ENCODE results near the gene LPP. TPM values are rescaled to one million over a fixed set of nuclear protein-coding genes. Genes with fewer than 3 reads are reported as not detected.

Gene LPP
- total RNA-seq, 1 experiment from 2014 or later = 54.0 TPM

GRCh38 chr3:188417271-188417696, 263.3 kb downstream of the LPP start:
- no peaks in the 10 kb centered on the region for H3K36me3 ChIP-seq (ENCODE audit: control insufficient read depth in 1 of 2, insufficient read depth in 2 of 2, low read length in 2 of 2)
- no peaks in the 10 kb centered on the region for H3K9me2 ChIP-seq (ENCODE audit: insufficient read depth)
- CTCF ChIA-PET = no interaction called here
- H3K27me3 ChIP-seq (ENCODE audit: insufficient read depth, low read length) = no peaks in the 10 kb centered on the region
- H3K9me3 ChIP-seq (ENCODE audit: control insufficient read depth in 1 of 2, insufficient read depth in 1 of 2, low read depth in 1 of 2, low read length in 2 of 2) = no peaks in the 10 kb centered on the region
- intact Hi-C loops (cut with micrococcal nuclease) = no loop called here
- ATAC-seq (no peak), DNase-seq (ENCODE audit: low read depth, low spot score) (no peak)
- H3K27ac ChIP-seq (ENCODE audit: low read depth, low read length) = no peak overlapping the region
- POLR2A ChIA-PET = no interaction called here
- no peaks in the 10 kb centered on the region for H3K79me2 ChIP-seq (ENCODE audit: insufficient read depth, low read length)
- H3K4me2 ChIP-seq (ENCODE audit: low read length) = no peak overlapping the region
- BruUV-seq (replicated peaks) = no TSS peak
- H3K9ac ChIP-seq (ENCODE audit: low read length) = no peak overlapping the region
- no peak for TF ChIP-seq YY1 (IDR thresholded peaks at IDR 0.05; ENCODE audit: extremely low read depth, insufficient replicate concordance, low read depth, low read length)
- no peak for TF ChIP-seq MAX (IDR thresholded peaks at IDR 0.05)
- TF ChIP-seq CBX3 (IDR thresholded peaks at IDR 0.05; ENCODE audit: low read depth) = no peak
- TF ChIP-seq ELF1 (IDR thresholded peaks at IDR 0.05; ENCODE audit: borderline replicate concordance, low read depth) = no peak
- no peak for TF ChIP-seq POLR2A (IDR thresholded peaks at IDR 0.05; ENCODE audit: borderline replicate concordance, extremely low read depth, insufficient read depth, insufficient read length)
- TF ChIP-seq SRF (IDR thresholded peaks at IDR 0.05; ENCODE audit: low read depth) = no peak
- no peak for TF ChIP-seq SIN3A (IDR thresholded peaks at IDR 0.05; ENCODE audit: low read depth)
- no peak for TF ChIP-seq ATF3 (IDR thresholded peaks at IDR 0.05)
- no peak for TF ChIP-seq TCF7L2 (IDR thresholded peaks at IDR 0.05; ENCODE audit: borderline replicate concordance, extremely low read depth, insufficient read depth, insufficient read length)
- TF ChIP-seq JUND (IDR thresholded peaks at IDR 0.05) = no peak
- peaks cover 0 to 6% of the 10 kb centered on the region in 2 experiments; a peak in 3 of 4 replicates for H3K4me1 ChIP-seq (ENCODE audit: control insufficient read depth in 1 of 2, insufficient read depth in 2 of 2, low read length in 2 of 2)
- H4K20me1 ChIP-seq (ENCODE audit: insufficient read depth) = no peaks in the 10 kb centered on the region
- H2AFZ ChIP-seq (ENCODE audit: low read depth, low read length, poor library complexity, severe bottlenecking) = no peak overlapping the region
- RAD21 ChIA-PET (ENCODE audit: low non-redundant PET in 1 of 2, low total read pairs in 2 of 2, uncharacterized antibody in 2 of 2, unreplicated experiment in 2 of 2) = no interaction called here
- no peak overlapping the region for H3K4me3 ChIP-seq (replicated peaks in 1 of 2; ENCODE audit: low read depth in 1 of 2, low read length in 2 of 2)

- no peak overlapping the region for H3K9ac ChIP-seq (ENCODE audit: low read length)
- no peaks in the 10 kb centered on the region for H3K9me2 ChIP-seq (ENCODE audit: insufficient read depth)
- no peak overlapping the region for H3K4me2 ChIP-seq (ENCODE audit: low read length)
- intact Hi-C loops (cut with micrococcal nuclease) = no loop called here
- RAD21 ChIA-PET (ENCODE audit: low non-redundant PET in 1 of 2, low total read pairs in 2 of 2, uncharacterized antibody in 2 of 2, unreplicated experiment in 2 of 2) = no interaction called here
- H3K4me3 ChIP-seq (replicated peaks in 1 of 2; ENCODE audit: low read depth in 1 of 2, low read length in 2 of 2) = no peak overlapping the region
- H3K27ac ChIP-seq (ENCODE audit: low read depth, low read length) = no peak overlapping the region
- POLR2A ChIA-PET = no interaction called here
- ATAC-seq (no peak), DNase-seq (ENCODE audit: low read depth, low spot score) (no peak)
- H3K27me3 ChIP-seq (ENCODE audit: insufficient read depth, low read length) = no peaks in the 10 kb centered on the region
- no peaks in the 10 kb centered on the region for H3K36me3 ChIP-seq (ENCODE audit: control insufficient read depth in 1 of 2, insufficient read depth in 2 of 2, low read length in 2 of 2)
- no TSS peak for BruUV-seq (replicated peaks)
- TF ChIP-seq EZH2phosphoT487 (IDR thresholded peaks at IDR 0.05; ENCODE audit: borderline replicate concordance) (no peak), MAX (IDR thresholded peaks at IDR 0.05) (no peak), ZFX (IDR thresholded peaks at IDR 0.05) (no peak)
- peaks cover 0 to 6% of the 10 kb centered on the region in 2 experiments; a peak in 3 of 4 replicates for H3K4me1 ChIP-seq (ENCODE audit: control insufficient read depth in 1 of 2, insufficient read depth in 2 of 2, low read length in 2 of 2)
- no peaks in the 10 kb centered on the region for H3K9me3 ChIP-seq (ENCODE audit: control insufficient read depth in 1 of 2, insufficient read depth in 1 of 2, low read depth in 1 of 2, low read length in 2 of 2)
- CTCF ChIA-PET = no interaction called here
- no peaks in the 10 kb centered on the region for H3K79me2 ChIP-seq (ENCODE audit: insufficient read depth, low read length)
- no peak overlapping the region for H2AFZ ChIP-seq (ENCODE audit: low read depth, low read length, poor library complexity, severe bottlenecking)
- no peaks in the 10 kb centered on the region for H4K20me1 ChIP-seq (ENCODE audit: insufficient read depth)
These were observed 263.8 kb downstream of the LPP start for GRCh38 chr3:188417766-188418165.
